ENCODE results near the gene GNB3. TPM values are rescaled to one million over a fixed set of nuclear protein-coding genes. Genes with fewer than 3 reads are reported as not detected.
A peak's percentile ranks its signal among the peaks of the same experiment; 100 is the strongest.

GNB3 gene
- polyA plus RNA-seq, 6 donors from 2014 or later = not detected

GRCh38 chr12:6849976-6850560 is 9.3 kb downstream of the GNB3 start:
- Mint-ChIP-seq H3K4me1 (peaks cover 22 to 33% (median 29%) of the 10 kb centered on the region in 3 donors), H3K27ac (peak overlapping the region in 4 of 6 donors; percentile 34 to 78 (median 63)), H3K9me3 (no peaks in the 10 kb centered on the region), H3K27me3 (no peaks in the 10 kb centered on the region), H3K4me3 (peak overlapping the region in 6 of 8 donors; percentile 9 to 74 (median 45)), H3K36me3 (no peaks in the 10 kb centered on the region)
- ATAC-seq (ENCODE audit: low read depth in 2 of 2) (no peak), DNase-seq (no peak)

GRCh38 chr12:6850796-6851152 is 10.0 kb downstream of the GNB3 start:
- Mint-ChIP-seq H3K27me3 (no peaks in the 10 kb centered on the region), H3K27ac (peak overlapping the region in 3 of 6 donors; percentile 81 to 100 (median 98)), H3K36me3 (peaks cover 2 to 3% of the 10 kb centered on the region in 2 donors), H3K9me3 (no peaks in the 10 kb centered on the region), H3K4me3 (peak overlapping the region in 4 of 8 donors; percentile 76 to 99 (median 86)), H3K4me1 (peaks cover 22 to 33% (median 30%) of the 10 kb centered on the region in 3 donors)
- DNase-seq (no peak), ATAC-seq (ENCODE audit: low read depth in 2 of 2) (no peak)

GRCh38 chr12:6851153-6851920 is 10.6 kb downstream of the GNB3 start, which contains the start of gene CDCA3:
CDCA3 (minus strand) TSS chr12:6851286; CDS start chr12:6850952, 334 bp downstream.
- Mint-ChIP-seq H3K27ac (peak within 1 kb of the TSS; percentile 81 to 100 (median 100)), H3K4me3 (peak within 1 kb of the TSS; percentile 83 to 100 (median 97))

GRCh38 chr12:6851921-6852650 is 11.4 kb downstream of the GNB3 start, which contains the start of gene USP5:
USP5 (plus strand) TSS chr12:6852150; CDS start chr12:6852180, 30 bp downstream.
- H3K27me3 Mint-ChIP-seq = no peaks in the 10 kb centered on the region
- DNase-seq (peak; percentile 98), ATAC-seq (ENCODE audit: low read depth in 2 of 2) (peak; percentile 75 to 77)
- peak within 1 kb of the TSS; percentile 83 to 100 (median 97) for H3K4me3 Mint-ChIP-seq
- H3K27ac Mint-ChIP-seq = peak within 1 kb of the TSS; percentile 81 to 100 (median 100)
- H3K36me3 Mint-ChIP-seq = peaks cover 4 to 11% of the 10 kb centered on the region in 2 donors
- H3K4me1 Mint-ChIP-seq = peaks cover 22 to 33% (median 32%) of the 10 kb centered on the region in 3 donors
- H3K9me3 Mint-ChIP-seq = no peaks in the 10 kb centered on the region

More at GRCh38 chr12:6851153-6851920, 10.6 kb downstream of the GNB3 start, which contains the start of gene CDCA3:
- ATAC-seq (ENCODE audit: low read depth in 2 of 2) (peak; percentile 54 to 58), DNase-seq (peak; percentile 89)
- Mint-ChIP-seq H3K36me3 (peaks cover 4 to 8% of the 10 kb centered on the region in 2 donors), H3K4me1 (peaks cover 22 to 33% (median 32%) of the 10 kb centered on the region in 3 donors), H3K27me3 (no peaks in the 10 kb centered on the region), H3K9me3 (no peaks in the 10 kb centered on the region)

- no peaks in the 10 kb centered on the region for H3K27me3 Mint-ChIP-seq
- H3K9me3 Mint-ChIP-seq = no peaks in the 10 kb centered on the region
- ATAC-seq (ENCODE audit: low read depth in 2 of 2) (no peak), DNase-seq (no peak)
- H3K4me1 Mint-ChIP-seq = peaks cover 22 to 36% (median 33%) of the 10 kb centered on the region in 3 donors
- peak overlapping the region; percentile 81 to 100 (median 100) for H3K27ac Mint-ChIP-seq
- H3K36me3 Mint-ChIP-seq = peaks cover 6 to 18% of the 10 kb centered on the region in 2 donors
- peak overlapping the region; percentile 83 to 100 (median 97) for H3K4me3 Mint-ChIP-seq
Measured at GRCh38 chr12:6852651-6853354, 12.1 kb downstream of the GNB3 start.

- no peak for ATAC-seq (ENCODE audit: low read depth in 2 of 2)
Measured at GRCh38 chr12:6853626-6854025, 12.9 kb downstream of the GNB3 start.

GRCh38 chr12:6854036-6854435 is 13.3 kb downstream of the GNB3 start:
- ATAC-seq (ENCODE audit: low read depth in 2 of 2) = no peak
- peak overlapping the region in 2 of 6 donors; percentile 63 to 82 for H3K27ac Mint-ChIP-seq
- H3K36me3 Mint-ChIP-seq = peaks cover 11 to 23% of the 10 kb centered on the region in 2 donors
- DNase-seq = no peak
- H3K27me3 Mint-ChIP-seq = no peaks in the 10 kb centered on the region
- H3K4me3 Mint-ChIP-seq = peak overlapping the region in 4 of 8 donors; percentile 26 to 99 (median 62)
- H3K9me3 Mint-ChIP-seq = no peaks in the 10 kb centered on the region
- H3K4me1 Mint-ChIP-seq = peaks cover 22 to 36% (median 33%) of the 10 kb centered on the region in 3 donors

More at GRCh38 chr12:6853626-6854025, 12.9 kb downstream of the GNB3 start:
- DNase-seq = no peak
- H3K27ac Mint-ChIP-seq = peak overlapping the region in 2 of 6 donors; percentile 34 to 89
- H3K27me3 Mint-ChIP-seq = no peaks in the 10 kb centered on the region
- H3K4me3 Mint-ChIP-seq = peak overlapping the region in 6 of 8 donors; percentile 23 to 99 (median 62)
- peaks cover 22 to 36% (median 33%) of the 10 kb centered on the region in 3 donors for H3K4me1 Mint-ChIP-seq
- H3K36me3 Mint-ChIP-seq = peaks cover 11 to 23% of the 10 kb centered on the region in 2 donors
- H3K9me3 Mint-ChIP-seq = no peaks in the 10 kb centered on the region

GRCh38 chr12:6855322-6855721 is 14.6 kb downstream of the GNB3 start:
- Mint-ChIP-seq H3K27me3 (no peaks in the 10 kb centered on the region), H3K9me3 (no peaks in the 10 kb centered on the region), H3K36me3 (peaks cover 12 to 23% of the 10 kb centered on the region in 2 donors), H3K4me3 (peak overlapping the region in 1 of 8 donors; percentile 2), H3K27ac (no peak overlapping the region), H3K4me1 (peaks cover 22 to 30% (median 26%) of the 10 kb centered on the region in 3 donors)
- no peak for ATAC-seq (ENCODE audit: low read depth in 2 of 2)
- DNase-seq = no peak

GRCh38 chr12:6858799-6859198 is 18.1 kb downstream of the GNB3 start:
- Mint-ChIP-seq H3K4me3 (no peak overlapping the region), H3K9me3 (no peaks in the 10 kb centered on the region), H3K4me1 (peaks cover 4 to 16% (median 5%) of the 10 kb centered on the region in 3 donors), H3K36me3 (peaks cover 21 to 42% of the 10 kb centered on the region in 2 donors), H3K27ac (no peak overlapping the region), H3K27me3 (no peaks in the 10 kb centered on the region)
- DNase-seq (no peak), ATAC-seq (ENCODE audit: low read depth in 2 of 2) (no peak)

GRCh38 chr12:6860116-6860515 is 19.4 kb downstream of the GNB3 start:
- no peak overlapping the region for H3K4me3 Mint-ChIP-seq
- H3K9me3 Mint-ChIP-seq = no peaks in the 10 kb centered on the region
- H3K36me3 Mint-ChIP-seq = peaks cover 27 to 48% of the 10 kb centered on the region in 2 donors
- H3K27me3 Mint-ChIP-seq = no peaks in the 10 kb centered on the region
- H3K4me1 Mint-ChIP-seq = peaks cover 0 to 13% (median 0%) of the 10 kb centered on the region in 3 donors
- no peak for DNase-seq
- ATAC-seq (ENCODE audit: low read depth in 2 of 2) = no peak
- H3K27ac Mint-ChIP-seq = no peak overlapping the region

GRCh38 chr12:6860942-6861341 is 20.2 kb downstream of the GNB3 start:
- peak overlapping the region in 1 of 8 donors; percentile 8 for H3K4me3 Mint-ChIP-seq
- ATAC-seq (ENCODE audit: low read depth in 2 of 2) (no peak), DNase-seq (no peak)
- H3K27me3 Mint-ChIP-seq = no peaks in the 10 kb centered on the region
- peaks cover 0 to 11% (median 3%) of the 10 kb centered on the region in 3 donors for H3K4me1 Mint-ChIP-seq
- no peak overlapping the region for H3K27ac Mint-ChIP-seq
- peaks cover 24 to 45% of the 10 kb centered on the region in 2 donors for H3K36me3 Mint-ChIP-seq
- no peaks in the 10 kb centered on the region for H3K9me3 Mint-ChIP-seq

GRCh38 chr12:6861391-6861790 is 20.7 kb downstream of the GNB3 start:
- Mint-ChIP-seq H3K4me1 (peaks cover 0 to 11% (median 4%) of the 10 kb centered on the region in 3 donors), H3K36me3 (peaks cover 24 to 42% of the 10 kb centered on the region in 2 donors), H3K27me3 (no peaks in the 10 kb centered on the region), H3K4me3 (peak overlapping the region in 1 of 8 donors; percentile 8), H3K27ac (no peak overlapping the region), H3K9me3 (no peaks in the 10 kb centered on the region)
- no peak for DNase-seq
- ATAC-seq (ENCODE audit: low read depth in 2 of 2) = no peak
